GM21367 (cell line): ENCODE measurements around the gene EPSTI1.

Source experiments
- ATAC-seq: cut with Tn5 transposase; IDR thresholded peaks from one replicate; pipeline ENCODE4 v1.9.1; 2021; ENCODE audit not compliant: unreplicated experiment

The EPSTI1 gene

DNA sequence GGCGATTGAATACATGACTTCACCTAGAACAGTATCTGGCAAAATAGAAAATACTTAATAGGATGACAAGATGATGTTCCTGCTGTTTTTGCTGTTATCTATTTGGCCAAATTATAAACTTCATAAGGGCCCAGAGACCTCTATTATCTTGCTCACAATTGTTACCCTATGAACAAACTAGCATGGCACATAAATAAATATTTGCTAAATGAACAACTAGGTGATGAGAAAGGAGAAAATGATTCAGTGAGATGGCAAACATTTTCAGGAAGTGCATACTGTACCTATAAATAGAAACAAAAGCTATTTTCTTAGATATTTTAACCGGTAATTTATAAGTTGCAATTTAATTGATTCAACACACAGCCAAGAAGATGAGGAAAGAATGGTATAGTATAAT is 132.3 kb downstream of the EPSTI1 start:
- no peak for ATAC-seq

DNA sequence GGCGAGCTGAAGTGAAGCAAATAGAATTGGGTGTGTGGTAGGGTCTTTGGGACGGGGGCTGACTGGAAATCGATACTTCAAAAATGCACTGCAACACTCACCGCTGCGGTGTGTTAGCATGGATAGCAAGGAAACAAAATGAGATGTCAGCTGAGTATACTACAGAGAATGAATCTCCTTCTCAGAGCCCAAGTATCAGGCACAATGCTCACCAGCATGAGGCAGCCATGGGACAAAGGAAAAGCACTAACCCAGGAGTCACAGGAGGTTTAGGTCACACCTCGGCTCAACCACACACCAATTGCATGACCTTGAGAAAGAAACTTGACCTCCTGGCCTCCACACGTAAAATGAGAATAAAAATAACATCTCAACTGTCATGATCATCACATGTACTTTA is 136.6 kb downstream of the EPSTI1 start:
- no peak for ATAC-seq

DNA sequence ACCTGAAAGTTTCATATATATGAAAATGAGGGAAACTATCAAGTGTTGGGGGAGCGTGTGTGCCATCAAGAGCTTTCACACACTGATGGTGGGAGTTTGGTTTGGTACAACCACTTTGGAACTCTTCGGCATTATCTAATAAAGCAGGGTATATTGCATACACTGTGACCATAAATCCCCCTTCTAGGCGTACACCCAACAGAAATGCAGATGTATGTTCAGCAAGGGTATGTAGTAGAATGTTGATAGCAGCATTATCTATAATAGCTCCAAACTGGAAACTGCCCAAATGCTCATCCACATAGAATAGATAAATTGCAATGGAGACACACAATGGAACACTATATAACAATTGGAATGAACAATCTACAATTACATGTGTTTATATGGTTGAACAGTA is 139.9 kb downstream of the EPSTI1 start:
- no peak for ATAC-seq

DNA sequence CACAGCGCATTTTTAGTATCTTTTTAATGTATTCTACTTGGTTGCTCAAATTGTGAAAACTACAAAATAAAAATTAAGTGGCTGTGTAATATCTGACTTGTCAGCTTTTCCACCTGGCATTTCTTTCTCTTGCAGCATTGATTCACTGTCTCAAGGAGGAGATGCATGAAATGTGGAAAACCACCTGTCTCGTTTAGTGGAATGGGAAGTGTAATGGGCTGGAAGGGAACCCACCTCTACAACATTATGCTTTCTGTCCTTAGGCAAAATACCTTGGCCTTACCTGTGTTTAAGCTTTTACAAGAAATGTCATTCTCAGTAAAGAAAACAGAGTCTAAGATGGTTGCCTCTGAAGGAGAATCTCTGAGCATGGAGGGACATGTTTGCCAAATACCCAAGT is 142.8 kb downstream of the EPSTI1 start:
- no peak for ATAC-seq

DNA sequence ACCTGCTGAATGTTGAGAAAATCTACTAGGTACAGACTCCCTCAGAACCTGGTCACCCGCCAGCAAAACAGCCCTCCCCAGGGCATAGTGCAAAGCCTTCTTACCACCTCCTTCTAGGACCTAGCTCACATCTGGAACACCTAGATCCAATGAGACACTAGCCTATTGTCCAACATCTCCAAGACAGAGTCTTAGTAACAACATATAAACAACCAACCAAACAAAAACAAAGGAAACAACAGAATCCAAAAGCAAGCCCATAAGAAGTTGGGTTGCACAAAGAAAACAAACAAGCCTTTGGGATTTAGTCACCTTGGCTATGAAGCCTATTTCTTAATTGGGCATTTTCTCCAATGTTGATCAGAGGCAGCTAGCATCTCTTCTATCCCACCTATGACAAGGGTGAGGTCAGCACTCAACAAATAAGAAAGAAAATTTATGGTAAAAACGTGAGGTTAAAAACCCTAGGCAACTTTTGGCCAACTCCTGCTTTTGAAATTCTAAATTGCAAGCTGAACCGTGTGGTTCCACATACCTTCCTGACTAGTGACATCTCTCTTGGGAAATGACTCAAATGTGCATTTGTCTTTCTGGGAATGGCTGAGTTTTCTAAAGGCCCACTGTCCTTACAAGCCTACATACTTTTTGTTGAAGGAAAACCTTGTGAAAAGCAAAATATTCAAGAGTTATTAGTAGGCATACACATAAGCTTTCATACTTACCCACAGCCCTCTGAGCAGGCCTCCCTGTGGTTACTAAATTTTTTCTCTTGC is 144.0 kb downstream of the EPSTI1 start:
- ATAC-seq, result no peak

DNA sequence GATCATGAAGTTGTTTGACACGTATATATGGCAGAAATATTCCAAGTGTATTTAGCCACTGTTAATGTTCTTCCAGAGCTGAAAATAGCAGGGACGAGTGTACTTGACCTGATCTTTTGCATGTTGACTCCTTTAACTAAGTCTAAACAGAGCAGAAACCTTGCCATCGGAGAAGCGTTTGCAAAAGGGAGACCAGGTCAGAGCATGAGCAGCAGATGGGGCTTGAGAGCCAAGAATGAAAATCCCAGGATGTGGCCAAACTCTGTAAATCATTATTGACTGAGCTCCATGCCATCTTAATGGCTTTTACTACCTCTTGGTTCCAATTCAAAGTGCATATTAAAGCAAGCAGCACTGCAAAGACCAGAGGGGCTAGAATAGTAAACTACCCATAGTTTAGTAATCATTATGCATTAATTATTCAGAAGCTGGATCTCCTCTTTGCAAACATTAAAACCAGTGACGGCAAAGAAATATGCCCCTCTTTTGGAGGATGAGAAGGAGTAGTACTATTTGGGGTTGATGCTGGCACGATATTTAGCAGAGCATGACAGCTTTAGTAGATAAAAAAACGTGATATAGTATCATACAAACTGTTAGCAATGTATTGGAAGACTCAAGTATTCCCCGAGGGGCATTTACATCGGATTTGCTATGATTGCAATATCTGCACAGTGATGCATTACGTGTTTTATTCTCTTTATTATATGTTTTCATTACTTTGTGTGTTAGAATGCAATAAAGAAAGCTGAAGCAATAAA is 154.9 kb downstream of the EPSTI1 start:
- ATAC-seq, result no peak
